ENCODE data around the gene ACADSB.

ACADSB gene

GRCh38 chr10:123101872-123102271 is 93.1 kb downstream of the ACADSB start:
- DNase-seq (ENCODE audit: low read depth): no peak

DNA sequence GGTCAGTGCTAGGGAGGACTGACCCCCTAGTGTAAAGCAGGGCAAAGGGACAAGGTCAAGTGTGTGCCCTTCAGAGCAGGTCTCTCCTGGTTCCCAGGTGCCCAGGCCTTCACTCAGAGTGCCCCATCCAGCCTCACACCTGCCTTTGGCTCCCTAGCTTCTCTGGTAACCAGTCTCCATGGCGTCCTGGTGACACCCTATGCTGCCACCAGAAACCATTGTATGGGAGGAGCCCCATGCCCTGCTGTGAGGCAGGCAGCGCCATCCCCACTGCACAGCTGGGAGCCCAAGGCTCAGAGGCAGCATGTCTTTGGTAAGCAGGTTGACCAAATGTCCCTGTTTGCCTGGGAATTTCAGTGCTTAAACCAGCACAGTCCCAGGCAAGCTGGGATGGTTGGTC is 93.9 kb downstream of the ACADSB start:
- DNase-seq (ENCODE audit: low read depth): no peak

DNA sequence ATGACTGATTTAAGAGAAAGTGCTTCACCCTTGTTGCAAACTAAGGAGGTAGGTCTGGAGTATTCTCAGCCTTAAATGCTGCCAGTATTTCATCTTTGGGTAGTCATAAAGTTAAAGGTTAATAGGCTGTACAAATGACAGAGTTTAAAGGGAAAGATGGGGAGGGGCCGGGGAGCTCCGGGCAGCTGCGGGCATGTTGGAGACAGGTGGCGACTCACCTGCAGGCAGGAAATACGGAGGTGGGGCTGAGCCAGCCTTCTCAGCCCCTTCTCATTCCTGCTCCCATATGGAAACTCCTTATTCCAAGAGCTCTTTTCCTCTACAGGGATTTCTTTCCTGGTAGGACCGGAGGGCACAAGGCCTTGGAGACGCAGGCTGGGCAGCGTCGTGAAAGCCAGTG is 95.1 kb downstream of the ACADSB start:
- no peak for DNase-seq (ENCODE audit: low read depth)
